NAMALWA (cell line): Measurements from ENCODE around the gene WNT5B.
"Not testable (repeated sequence)": the region's sequence is repeated elsewhere in the genome, so short reads cannot be mapped to it uniquely, and the experiment has no call there.

Experiments
- DNase-seq: peaks from one replicate; pipeline ENCODE4 v3.0.0-alpha.2; 2015; ENCODE audit warnings: low spot score

Gene WNT5B

GRCh38 chr12:1691123-1692007 is 62.3 kb downstream of the WNT5B start:
- DNase-seq: no peak

GRCh38 chr12:1692226-1692625 is 63.2 kb downstream of the WNT5B start:
- DNase-seq: peak; percentile 51

- peak; percentile 80 for DNase-seq
These were observed 64.0 kb downstream of the WNT5B start for GRCh38 chr12:1692895-1693610.

- not testable (repeated sequence) for DNase-seq
These were observed 66.1 kb downstream of the WNT5B start for GRCh38 chr12:1695097-1695496.

GRCh38 chr12:1695886-1696670 is 67.0 kb downstream of the WNT5B start:
- no peak for DNase-seq

- no peak for DNase-seq
These were observed 67.8 kb downstream of the WNT5B start for GRCh38 chr12:1696800-1697199.
